Measurements from ENCODE around the gene TNRC6C. TPM values are rescaled to one million over a fixed set of nuclear protein-coding genes. Genes with fewer than 3 reads are reported as not detected.

TNRC6C gene
- total and polyA plus RNA-seq, 9 of the 15 experiments (the other 6 are each of a cell fraction or from before 2014, with no cell fraction given), result 0.20 to 4.9 (median 2.3) TPM

DNA sequence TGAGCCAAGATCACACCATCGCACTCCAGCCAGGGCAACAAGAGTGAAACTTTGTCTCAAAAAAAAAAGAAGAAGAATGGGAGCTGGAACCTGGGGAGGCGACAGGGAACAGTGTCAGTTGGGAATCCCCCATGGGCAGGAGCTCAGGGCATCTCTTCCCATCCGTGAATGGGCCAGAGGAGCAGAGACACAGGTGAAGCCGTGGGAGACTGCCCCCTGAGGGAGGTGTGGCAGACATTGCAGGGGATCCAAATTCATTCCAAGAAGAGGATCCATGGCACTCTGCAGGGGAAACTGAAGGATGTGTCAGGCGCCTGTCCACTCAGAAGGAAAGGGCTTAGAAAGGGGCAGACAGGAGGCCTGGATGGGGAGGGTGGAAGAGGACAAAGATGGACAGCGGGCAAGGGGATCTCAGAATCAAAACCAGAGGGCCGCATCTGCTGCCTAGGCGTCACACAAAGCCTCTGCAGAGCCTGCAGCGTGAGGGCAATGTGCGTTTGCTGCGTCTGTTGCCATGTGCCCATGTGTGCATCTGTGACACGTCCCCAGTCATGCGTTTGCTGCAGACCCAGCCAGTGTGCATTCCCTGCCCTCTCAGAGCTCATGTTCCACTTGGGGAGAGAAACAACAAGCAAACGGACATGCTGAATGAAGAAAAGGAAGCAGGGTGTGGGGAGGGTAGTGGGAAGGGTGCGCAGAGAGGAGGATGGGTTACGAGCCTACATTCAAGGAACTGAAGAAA, 30.6 kb upstream of the TNRC6C start (continued):
- TF ChIP-seq, protein P1, sequence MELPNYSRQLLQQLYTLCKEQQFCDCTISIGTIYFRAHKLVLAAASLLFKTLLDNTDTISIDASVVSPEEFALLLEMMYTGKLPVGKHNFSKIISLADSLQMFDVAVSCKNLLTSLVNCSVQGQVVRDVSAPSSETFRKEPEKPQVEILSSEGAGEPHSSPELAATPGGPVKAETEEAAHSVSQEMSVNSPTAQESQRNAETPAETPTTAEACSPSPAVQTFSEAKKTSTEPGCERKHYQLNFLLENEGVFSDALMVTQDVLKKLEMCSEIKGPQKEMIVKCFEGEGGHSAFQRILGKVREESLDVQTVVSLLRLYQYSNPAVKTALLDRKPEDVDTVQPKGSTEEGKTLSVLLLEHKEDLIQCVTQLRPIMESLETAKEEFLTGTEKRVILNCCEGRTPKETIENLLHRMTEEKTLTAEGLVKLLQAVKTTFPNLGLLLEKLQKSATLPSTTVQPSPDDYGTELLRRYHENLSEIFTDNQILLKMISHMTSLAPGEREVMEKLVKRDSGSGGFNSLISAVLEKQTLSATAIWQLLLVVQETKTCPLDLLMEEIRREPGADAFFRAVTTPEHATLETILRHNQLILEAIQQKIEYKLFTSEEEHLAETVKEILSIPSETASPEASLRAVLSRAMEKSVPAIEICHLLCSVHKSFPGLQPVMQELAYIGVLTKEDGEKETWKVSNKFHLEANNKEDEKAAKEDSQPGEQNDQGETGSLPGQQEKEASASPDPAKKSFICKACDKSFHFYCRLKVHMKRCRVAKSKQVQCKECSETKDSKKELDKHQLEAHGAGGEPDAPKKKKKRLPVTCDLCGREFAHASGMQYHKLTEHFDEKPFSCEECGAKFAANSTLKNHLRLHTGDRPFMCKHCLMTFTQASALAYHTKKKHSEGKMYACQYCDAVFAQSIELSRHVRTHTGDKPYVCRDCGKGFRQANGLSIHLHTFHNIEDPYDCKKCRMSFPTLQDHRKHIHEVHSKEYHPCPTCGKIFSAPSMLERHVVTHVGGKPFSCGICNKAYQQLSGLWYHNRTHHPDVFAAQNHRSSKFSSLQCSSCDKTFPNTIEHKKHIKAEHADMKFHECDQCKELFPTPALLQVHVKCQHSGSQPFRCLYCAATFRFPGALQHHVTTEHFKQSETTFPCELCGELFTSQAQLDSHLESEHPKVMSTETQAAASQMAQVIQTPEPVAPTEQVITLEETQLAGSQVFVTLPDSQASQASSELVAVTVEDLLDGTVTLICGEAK (IDR thresholded peaks at IDR 0.05), result no peak
- TF ChIP-seq, protein P1 (CRISPR knock-in tag; IDR thresholded peaks at IDR 0.05), result no peak
- no peak for TF ChIP-seq ESRRB (CRISPR knock-in tag; IDR thresholded peaks at IDR 0.05; ENCODE audit: borderline replicate concordance)
